K562 (cell line): ENCODE results near the gene TMEM59. TPM values are rescaled to one million over a fixed set of nuclear protein-coding genes. Genes with fewer than 3 reads are reported as not detected.
A peak's percentile ranks its signal among the peaks of the same experiment; 100 is the strongest.

Source experiments
- ATAC-seq: fragments of 200-7000 bp; cut with Tn5 transposase; 3 replicates; pipeline ENCODE4 v1.9.1; 2020; ENCODE audit warnings: moderate library complexity
- BruUV-seq: library from RNA; stranded (reverse); fragments of 400-500 nt; replicated peaks from 2 replicates; lab custom pipeline; 2021; lab: Mats Ljungman, UMichigan
- CTCF ChIA-PET: fragments of 300-600 bp; formaldehyde crosslinking; extraction: SDS; loops from one replicate; lab custom pipeline; 2021; ENCODE audit warnings: low intra/inter-chr PET ratio; lab: Yijun Ruan, JAX
- POLR2A ChIA-PET: fragments of 300-600, 350-650 bp; sonication (Branson Sonifier 250); formaldehyde crosslinking; extraction: SDS; loops from one replicate; lab custom pipeline; 2021; ENCODE audit warnings: antibody characterized with exemption, inconsistent platforms; lab: Yijun Ruan, JAX
- DNase-seq, 4 experiments: peaks; one replicate each; pipeline versions ENCODE4 v3.0.0 to v3.0.0-alpha.2; 2011 to 2018; ENCODE audit warnings: low spot score in 3 of 4, mixed read lengths in 3 of 4; ENCODE audit errors: extremely low read depth in 1 of 4
- FAIRE-seq: peaks from 2 replicates; lab custom pipeline; 2011; peaks lifted over from hg19 to GRCh38; lab: Jason Lieb, UNC
- H2AFZ ChIP-seq: 2 replicates; pipeline ENCODE4 v1.6.0; 2011; ENCODE audit warnings: low read depth, low read length, control low read depth, inconsistent platforms
- H3K27ac ChIP-seq: fragments of 200-600 bp; 3 replicates; pipeline ENCODE4 v1.8.0; 2011; ENCODE audit warnings: low read depth, mild to moderate bottlenecking, control low read depth, inconsistent platforms, low read length, moderate library complexity, mixed read lengths; ENCODE audit errors: extremely low read depth
- H3K27me3 ChIP-seq, 2 experiments: fragments of 300-600 bp in 1 of 2; 2 replicates in 1 of 2; 3 replicates in 1 of 2; pipeline versions ENCODE4 v1.6.0 to v1.8.0; 2011; ENCODE audit warnings: inconsistent platforms in 2 of 2, low read length in 2 of 2, mild to moderate bottlenecking in 1 of 2, mixed read lengths in 1 of 2, moderate library complexity in 1 of 2; ENCODE audit not compliant: control insufficient read depth in 2 of 2, insufficient read depth in 2 of 2
- H3K36me3 ChIP-seq: fragments of 300-600 bp; 3 replicates; pipeline ENCODE4 v1.8.0; 2011; ENCODE audit warnings: mild to moderate bottlenecking, low read length, inconsistent platforms; ENCODE audit not compliant: control insufficient read depth, insufficient read depth
- H3K4me1 ChIP-seq, 2 experiments: fragments of 200-600 bp in 1 of 2; replicated peaks in 1 of 2; 2 replicates in 1 of 2; 3 replicates in 1 of 2; pipeline versions ENCODE4 v1.5.1 to v1.8.0; 2011; ENCODE audit warnings: inconsistent platforms in 2 of 2, low read length in 2 of 2, mild to moderate bottlenecking in 1 of 2, mixed read lengths in 1 of 2, moderate library complexity in 1 of 2; ENCODE audit not compliant: control insufficient read depth in 2 of 2, insufficient read depth in 2 of 2
- H3K4me2 ChIP-seq: 2 replicates; pipeline ENCODE4 v1.6.1; 2011; ENCODE audit warnings: low read length, control low read depth, inconsistent platforms, mixed read lengths; ENCODE audit not compliant: insufficient read depth
- H3K4me3 ChIP-seq: fragments of 200-600 bp; sonication (generic), shearing (Covaris generic); 2 replicates; pipeline ENCODE4 v1.5.1; 2016; ENCODE audit warnings: control low read depth, inconsistent platforms
- H3K79me2 ChIP-seq: fragments of 200-600 bp; 3 replicates; pipeline ENCODE4 v1.8.0; 2011; ENCODE audit warnings: low read length, inconsistent platforms; ENCODE audit not compliant: control insufficient read depth, insufficient read depth
- H3K9ac ChIP-seq, 2 experiments: 2 replicates each; pipeline versions ENCODE4 v1.6.0 to v1.6.1; 2011; ENCODE audit warnings: low read depth in 2 of 2, low read length in 2 of 2, control low read depth in 1 of 2, inconsistent platforms in 1 of 2, mild to moderate bottlenecking in 1 of 2, mixed read lengths in 1 of 2; ENCODE audit not compliant: insufficient read depth in 1 of 2
- H3K9me1 ChIP-seq: one replicate; pipeline ENCODE4 v1.6.0; 2011; ENCODE audit warnings: inconsistent platforms, mild to moderate bottlenecking, low read length, moderate library complexity; ENCODE audit not compliant: control insufficient read depth, insufficient read depth
- H3K9me3 ChIP-seq: replicated peaks from 2 replicates; pipeline ENCODE4 v1.5.1; 2011; ENCODE audit warnings: low read depth, low read length, inconsistent platforms; ENCODE audit not compliant: control insufficient read depth, insufficient read depth
- H4K20me1 ChIP-seq: replicated peaks from 2 replicates; pipeline ENCODE4 v1.6.1; 2011; ENCODE audit warnings: low read length, inconsistent platforms, mixed read lengths; ENCODE audit not compliant: control insufficient read depth, insufficient read depth
- CEBPG ChIP-seq, 3 experiments: fragments of 200-800 bp in 1 of 3; sonication (Bioruptor generic) in 1 of 3; sonication (generic) in 1 of 3; formaldehyde crosslinking in 1 of 3; IDR thresholded peaks in 2 of 3; conservative IDR thresholded peaks in 1 of 3; 2 replicates each; pipeline versions ENCODE4 v1.6.1 to v1.8.0; 2016 to 2022; ENCODE audit warnings: missing compliant biosample characterization in 2 of 3, missing genetic modification characterization in 2 of 3, mild to moderate bottlenecking in 1 of 3, missing genetic modification reagents in 1 of 3
- FOXP1 ChIP-seq: sonication (generic); formaldehyde crosslinking; IDR thresholded peaks from 2 replicates; pipeline ENCODE4 v1.8.0; 2022; ENCODE audit warnings: mild to moderate bottlenecking, missing genetic modification reagents
- GTF2A2 ChIP-seq: IDR thresholded peaks from 2 replicates; pipeline ENCODE4 v1.6.1; 2016; ENCODE audit warnings: mild to moderate bottlenecking, missing genetic modification characterization, missing compliant biosample characterization
- MEF2A ChIP-seq: IDR thresholded peaks from 2 replicates; pipeline ENCODE4 v1.6.1; 2011; ENCODE audit warnings: low read depth, mild to moderate bottlenecking, low read length, moderate library complexity; ENCODE audit not compliant: control insufficient read depth
- SMARCB1 ChIP-seq: IDR thresholded peaks from 2 replicates; pipeline ENCODE4 v1.6.1; 2011; ENCODE audit warnings: improper control_type of control experiment, low read depth; ENCODE audit not compliant: insufficient read length
- ZKSCAN1 ChIP-seq: fragments of 150-350 bp; IDR thresholded peaks from 2 replicates; pipeline ENCODE4 v1.6.1; 2016; ENCODE audit warnings: low read depth, low read length
- ZNF384 ChIP-seq: IDR thresholded peaks from 2 replicates; pipeline ENCODE4 v1.6.1; 2012; ENCODE audit warnings: low read depth, low read length, improper control_type of control experiment
- WGBS: fragments of 100-300 bp; shearing (Covaris generic); methylation state at CpG from one replicate; pipeline ENCODE4 v1.1.6; 2016; ENCODE audit warnings: low coverage, mixed read lengths; ENCODE audit not compliant: insufficient coverage; ENCODE audit errors: missing lambda C conversion rate; 5-methylcytosine and 5-hydroxymethylcytosine counted together
- in situ Hi-C: fragments of 300-500 bp; cut with MboI; formaldehyde crosslinking; loops from 4 replicates; pipeline ENCODE4 v1.15.0; 2018; ENCODE audit warnings: inconsistent platforms, mixed read lengths
- intact Hi-C: fragments of 100-400 bp; cut with micrococcal nuclease; formaldehyde crosslinking; loops from 2 replicates; pipeline ENCODE4 v1.14.2; 2022
- polyA plus RNA-seq, 8 experiments: library from polyadenylated mRNA; depleted of rRNA in 4 of 8; stranded (reverse) in 5 of 8; unstranded in 3 of 8; fragments of >200 nt; fragmentation: Nextera tagmentation in 2 of 8; fragmentation: Illumina TruSeq in 1 of 8; extraction: Ambion mirVana in 2 of 8; extraction: Trizol in 1 of 8; gene quantifications; 2 replicates each; pipeline versions ENCODE4 v1.2.1 to v1.2.3, GENCODE V29; 2011 to 2014; ENCODE audit warnings: inconsistent platforms in 1 of 8, missing spikeins in 1 of 8
- total RNA-seq, 7 experiments: library from RNA; depleted of rRNA in 6 of 7; stranded (reverse); fragments of >200 nt in 6 of 7; fragmentation: Illumina TruSeq in 2 of 7; extraction: Trizol in 2 of 7; gene quantifications; 2 replicates each; pipeline versions ENCODE4 v1.2.1 to v1.2.3, GENCODE V29; 2011 to 2021; ENCODE audit warnings: low replicate concordance in 1 of 7
- TF ChIP-seq, protein P1 (sequence below): fragments of 250-450 bp; sonication (Bioruptor Pico); IDR thresholded peaks from 2 replicates; pipeline ENCODE4 v1.8.0; 2021; ENCODE audit warnings: mild to moderate bottlenecking, moderate library complexity

Gene TMEM59
- total and polyA plus RNA-seq, 9 of the 15 experiments (the other 6 are each of a cell fraction or from before 2014, with no cell fraction given): 93.1 to 316 (median 151) TPM

DNA sequence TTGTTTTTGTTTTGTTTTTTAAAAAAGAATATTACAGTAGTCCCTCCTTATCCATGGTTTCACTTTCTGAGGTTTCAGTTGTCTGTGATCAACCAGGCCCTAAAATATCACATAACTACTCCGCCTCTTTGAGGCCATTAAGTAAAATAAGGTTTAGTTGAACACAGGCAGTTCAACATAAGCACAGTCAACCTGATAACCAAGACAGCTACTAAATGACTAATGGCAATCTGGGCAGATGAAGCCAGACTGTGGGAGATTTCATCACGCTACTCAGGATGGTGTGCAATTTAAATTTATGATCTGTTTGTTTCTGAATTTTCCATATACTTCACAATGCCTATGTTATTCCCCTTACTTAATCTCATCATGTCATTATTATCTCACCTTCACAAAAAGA lies 65.1 kb downstream of the TMEM59 start (continued):
- TF ChIP-seq CEBPG (CRISPR knock-in tag; IDR thresholded peaks at IDR 0.05) (no peak), CEBPG (tag; conservative IDR thresholded peaks at IDR 0.05 in 1 of 2, IDR thresholded peaks at IDR 0.05 in 1 of 2) (peak; percentile 57 to 59), SMARCB1 (no peak)
- TF ChIP-seq, protein P1, sequence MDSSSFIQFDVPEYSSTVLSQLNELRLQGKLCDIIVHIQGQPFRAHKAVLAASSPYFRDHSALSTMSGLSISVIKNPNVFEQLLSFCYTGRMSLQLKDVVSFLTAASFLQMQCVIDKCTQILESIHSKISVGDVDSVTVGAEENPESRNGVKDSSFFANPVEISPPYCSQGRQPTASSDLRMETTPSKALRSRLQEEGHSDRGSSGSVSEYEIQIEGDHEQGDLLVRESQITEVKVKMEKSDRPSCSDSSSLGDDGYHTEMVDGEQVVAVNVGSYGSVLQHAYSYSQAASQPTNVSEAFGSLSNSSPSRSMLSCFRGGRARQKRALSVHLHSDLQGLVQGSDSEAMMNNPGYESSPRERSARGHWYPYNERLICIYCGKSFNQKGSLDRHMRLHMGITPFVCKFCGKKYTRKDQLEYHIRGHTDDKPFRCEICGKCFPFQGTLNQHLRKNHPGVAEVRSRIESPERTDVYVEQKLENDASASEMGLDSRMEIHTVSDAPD (CRISPR knock-in tag): no peak

GRCh38 chr1:53986458-53986857 lies 66.5 kb downstream of the TMEM59 start:
- Histone ChIP-seq H3K4me1 (peaks cover 4 to 9% of the 10 kb centered on the region in 2 experiments; a peak in 4 of 5 replicates), H3K4me3 (no peak overlapping the region), H3K9me1 (no peaks in the 10 kb centered on the region), H3K9ac (no peak overlapping the region), H3K27ac (no peak overlapping the region), H3K79me2 (no peaks in the 10 kb centered on the region), H3K36me3 (no peaks in the 10 kb centered on the region), H3K27me3 (peaks cover 0 to under 1% of the 10 kb centered on the region in 2 experiments; a peak in 2 of 5 replicates), H3K4me2 (no peak overlapping the region), H4K20me1 (no peaks in the 10 kb centered on the region), H2AFZ (no peak overlapping the region)
- no peak for DNase-seq
- ChIA-PET CTCF (no interaction called here), POLR2A (no interaction called here)
- intact Hi-C loops (no loop called here), in situ Hi-C loops (no loop called here)
- BruUV-seq: no TSS peak
- 16% methylated on average over 2 of the region's 3 CpGs for WGBS
- no peak for ATAC-seq
- no peak for TF ChIP-seq FOXP1 (CRISPR knock-in tag)
- no peak for TF ChIP-seq ZKSCAN1
- no peak for TF ChIP-seq MEF2A
- TF ChIP-seq ZNF384: no peak
- TF ChIP-seq GTF2A2 (tag): no peak
- TF ChIP-seq, all 486 proteins: peak for 0
- H3K9me3 ChIP-seq: no peaks in the 10 kb centered on the region
- FAIRE-seq: no peak
